Loucy (cell line): ENCODE results near the gene TPD52L1.

Experiments
- H2AFZ ChIP-seq: fragments of 200-600 bp; sonication (generic); 2 replicates; pipeline ENCODE4 v1.6.0; 2016; ENCODE audit warnings: antibody characterized with exemption, mild to moderate bottlenecking, low read length, moderate library complexity
- H3F3A ChIP-seq: fragments of 200-600 bp; 2 replicates; pipeline ENCODE4 v1.6.0; 2016; ENCODE audit warnings: antibody characterized with exemption, low read depth, mild to moderate bottlenecking
- H3K27me3 ChIP-seq: fragments of 200-600 bp; sonication (generic); 2 replicates; pipeline ENCODE4 v1.6.1; 2014; ENCODE audit warnings: low read length, mild to moderate bottlenecking; ENCODE audit not compliant: insufficient read depth, poor library complexity, severe bottlenecking
- H3K36me3 ChIP-seq: fragments of 200-600 bp; sonication (generic); 2 replicates; pipeline ENCODE4 v1.6.1; 2016; ENCODE audit warnings: low read length; ENCODE audit not compliant: insufficient read depth
- H3K4me1 ChIP-seq: fragments of 200-600 bp; sonication (generic); 2 replicates; pipeline ENCODE4 v1.5.1; 2014; ENCODE audit warnings: low read length, mild to moderate bottlenecking; ENCODE audit not compliant: insufficient read depth, poor library complexity, severe bottlenecking
- H3K4me2 ChIP-seq: fragments of 200-600 bp; sonication (generic); 2 replicates; pipeline ENCODE4 v1.6.0; 2014; ENCODE audit warnings: antibody characterized with exemption, low read length, low read depth, mild to moderate bottlenecking; ENCODE audit not compliant: poor library complexity, severe bottlenecking
- H3K4me3 ChIP-seq: fragments of 200-600 bp; sonication (generic); 2 replicates; pipeline ENCODE4 v1.5.1; 2014; ENCODE audit warnings: low read length, mild to moderate bottlenecking, mixed read lengths; ENCODE audit not compliant: poor library complexity, severe bottlenecking
- H3K79me2 ChIP-seq: fragments of 200-600 bp; sonication (generic); 2 replicates; pipeline ENCODE4 v1.6.1; 2014; ENCODE audit warnings: low read length; ENCODE audit not compliant: insufficient read depth
- H3K9ac ChIP-seq: fragments of 200-600 bp; sonication (generic); 2 replicates; pipeline ENCODE4 v1.6.0; 2014; ENCODE audit warnings: mild to moderate bottlenecking, low read depth, low read length, moderate library complexity; ENCODE audit not compliant: poor library complexity, severe bottlenecking
- H3K9me2 ChIP-seq: fragments of 200-600 bp; sonication (generic); replicated peaks from 2 replicates; pipeline ENCODE4 v1.6.1; 2016; ENCODE audit warnings: low read depth, low read length, mixed read lengths
- H3K9me3 ChIP-seq: fragments of 200-600 bp; sonication (generic); 2 replicates; pipeline ENCODE4 v1.6.1; 2014; ENCODE audit warnings: mild to moderate bottlenecking, antibody characterized with exemption, low read length, low read depth; ENCODE audit not compliant: insufficient read depth
- H4K20me1 ChIP-seq: fragments of 200-600 bp; sonication (generic); 2 replicates; pipeline ENCODE4 v1.6.0; 2014; ENCODE audit warnings: antibody characterized with exemption, low read length, mild to moderate bottlenecking; ENCODE audit not compliant: insufficient read depth, poor library complexity, severe bottlenecking
- EZH2phosphoT487 ChIP-seq: fragments of 200-600 bp; IDR thresholded peaks from 2 replicates; pipeline ENCODE4 v1.6.1; 2018; ENCODE audit warnings: antibody characterized with exemption, mild to moderate bottlenecking, moderate library complexity, borderline replicate concordance
- TF ChIP-seq, protein P1 (sequence below): fragments of 200-600 bp; sonication (generic); conservative IDR thresholded peaks from 2 replicates; pipeline ENCODE4 v1.5.1; 2014; ENCODE audit warnings: mild to moderate bottlenecking, antibody characterized with exemption, low read length

The TPD52L1 gene

DNA sequence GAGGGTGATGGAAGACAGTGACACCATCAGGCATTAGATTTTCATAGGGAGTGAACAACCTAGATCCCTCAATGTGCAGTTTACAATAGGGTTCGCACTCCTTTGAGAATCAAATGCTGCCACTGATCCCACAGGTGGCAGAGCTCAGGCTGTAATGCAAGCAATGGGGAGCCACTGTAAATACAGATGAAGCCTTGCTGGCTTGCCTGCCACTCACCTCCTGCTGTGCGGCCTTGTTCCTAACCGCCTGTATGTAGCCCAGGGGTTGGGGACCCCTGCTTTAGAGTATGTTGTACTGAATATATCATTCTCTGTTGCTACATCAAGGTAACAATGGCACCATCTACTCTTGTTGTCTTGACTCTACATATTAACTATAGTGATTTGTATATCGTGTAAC is 37.1 kb downstream of the TPD52L1 start:
- Histone ChIP-seq H4K20me1 (no peaks in the 10 kb centered on the region), H3K9me3 (no peaks in the 10 kb centered on the region), H3K4me3 (no peak overlapping the region), H3K79me2 (no peaks in the 10 kb centered on the region), H3K27me3 (no peaks in the 10 kb centered on the region), H3K36me3 (no peaks in the 10 kb centered on the region), H3K9me2 (no peaks in the 10 kb centered on the region), H3K9ac (no peak overlapping the region), H2AFZ (no peak overlapping the region), H3K4me1 (no peaks in the 10 kb centered on the region), H3K4me2 (no peak overlapping the region), H3F3A (no peaks in the 10 kb centered on the region)
- no peak for TF ChIP-seq EZH2phosphoT487

DNA sequence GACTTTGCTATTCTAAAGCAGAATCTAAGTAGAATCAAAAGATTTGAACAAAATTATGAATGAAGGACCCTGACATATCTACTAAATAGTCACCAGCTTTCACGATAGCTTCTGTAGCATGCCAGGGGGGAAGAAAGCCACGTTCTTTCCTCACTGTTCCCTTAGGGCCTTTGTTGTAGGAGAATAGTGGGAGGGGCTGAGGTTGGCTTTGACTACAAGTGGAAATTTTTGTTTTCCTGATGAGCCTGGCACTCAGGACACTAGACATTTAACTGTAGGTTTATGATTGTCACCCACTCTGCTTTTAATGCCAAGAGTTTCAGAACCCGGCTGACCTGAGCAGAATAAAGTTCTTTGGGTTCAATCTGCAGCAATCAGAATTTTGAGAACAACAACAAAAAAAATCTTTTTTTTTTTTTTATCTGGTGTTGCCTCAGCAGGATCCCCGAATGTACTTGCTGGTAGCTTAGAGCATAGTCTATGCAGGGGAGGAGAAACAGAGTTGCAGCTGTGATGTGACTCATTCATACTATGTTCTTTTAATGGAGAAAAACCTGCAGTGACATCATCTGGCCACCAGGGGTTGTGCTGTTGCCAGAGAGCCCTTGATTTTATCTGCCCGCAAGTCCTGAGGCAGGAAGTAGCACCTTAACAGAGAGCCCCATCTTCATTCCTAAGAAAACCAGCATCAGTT is 38.5 kb downstream of the TPD52L1 start:
- TF ChIP-seq, protein P1, sequence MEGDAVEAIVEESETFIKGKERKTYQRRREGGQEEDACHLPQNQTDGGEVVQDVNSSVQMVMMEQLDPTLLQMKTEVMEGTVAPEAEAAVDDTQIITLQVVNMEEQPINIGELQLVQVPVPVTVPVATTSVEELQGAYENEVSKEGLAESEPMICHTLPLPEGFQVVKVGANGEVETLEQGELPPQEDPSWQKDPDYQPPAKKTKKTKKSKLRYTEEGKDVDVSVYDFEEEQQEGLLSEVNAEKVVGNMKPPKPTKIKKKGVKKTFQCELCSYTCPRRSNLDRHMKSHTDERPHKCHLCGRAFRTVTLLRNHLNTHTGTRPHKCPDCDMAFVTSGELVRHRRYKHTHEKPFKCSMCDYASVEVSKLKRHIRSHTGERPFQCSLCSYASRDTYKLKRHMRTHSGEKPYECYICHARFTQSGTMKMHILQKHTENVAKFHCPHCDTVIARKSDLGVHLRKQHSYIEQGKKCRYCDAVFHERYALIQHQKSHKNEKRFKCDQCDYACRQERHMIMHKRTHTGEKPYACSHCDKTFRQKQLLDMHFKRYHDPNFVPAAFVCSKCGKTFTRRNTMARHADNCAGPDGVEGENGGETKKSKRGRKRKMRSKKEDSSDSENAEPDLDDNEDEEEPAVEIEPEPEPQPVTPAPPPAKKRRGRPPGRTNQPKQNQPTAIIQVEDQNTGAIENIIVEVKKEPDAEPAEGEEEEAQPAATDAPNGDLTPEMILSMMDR, result peak; percentile 83
- TF ChIP-seq EZH2phosphoT487, result no peak
- Histone ChIP-seq H3K36me3 (no peaks in the 10 kb centered on the region), H3K9me2 (no peaks in the 10 kb centered on the region), H3K27me3 (no peaks in the 10 kb centered on the region), H3K4me3 (no peak overlapping the region), H3K4me1 (no peaks in the 10 kb centered on the region), H3K9ac (no peak overlapping the region), H3K79me2 (no peaks in the 10 kb centered on the region), H3K4me2 (no peak overlapping the region), H3F3A (no peaks in the 10 kb centered on the region), H2AFZ (no peak overlapping the region), H3K9me3 (no peaks in the 10 kb centered on the region), H4K20me1 (no peaks in the 10 kb centered on the region)

DNA sequence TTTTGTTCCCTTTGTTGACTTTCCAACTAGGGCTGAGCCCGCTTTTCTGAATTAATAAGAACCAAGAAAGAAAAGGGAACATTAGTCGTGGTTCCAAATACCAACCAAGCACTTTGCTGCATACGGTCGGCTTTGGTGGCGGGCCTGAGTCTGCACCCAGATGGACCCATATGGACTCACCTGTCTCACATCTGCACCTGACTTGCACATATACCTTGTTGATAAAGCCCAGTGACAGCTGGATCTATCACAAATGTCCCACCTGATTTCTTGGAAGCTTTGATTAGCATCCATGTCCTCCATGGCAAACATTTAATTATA is 39.0 kb downstream of the TPD52L1 start:
- Histone ChIP-seq H4K20me1 (no peaks in the 10 kb centered on the region), H3F3A (no peaks in the 10 kb centered on the region), H3K9ac (no peak overlapping the region), H3K4me3 (no peak overlapping the region), H3K36me3 (no peaks in the 10 kb centered on the region), H3K4me1 (no peaks in the 10 kb centered on the region), H3K79me2 (no peaks in the 10 kb centered on the region), H2AFZ (no peak overlapping the region), H3K27me3 (no peaks in the 10 kb centered on the region), H3K9me3 (no peaks in the 10 kb centered on the region), H3K4me2 (no peak overlapping the region), H3K9me2 (no peaks in the 10 kb centered on the region)
- TF ChIP-seq EZH2phosphoT487, result no peak
- TF ChIP-seq, protein P1, result 0 out of 2 replicates have a peak, but pooled peaks have one; percentile 7

DNA sequence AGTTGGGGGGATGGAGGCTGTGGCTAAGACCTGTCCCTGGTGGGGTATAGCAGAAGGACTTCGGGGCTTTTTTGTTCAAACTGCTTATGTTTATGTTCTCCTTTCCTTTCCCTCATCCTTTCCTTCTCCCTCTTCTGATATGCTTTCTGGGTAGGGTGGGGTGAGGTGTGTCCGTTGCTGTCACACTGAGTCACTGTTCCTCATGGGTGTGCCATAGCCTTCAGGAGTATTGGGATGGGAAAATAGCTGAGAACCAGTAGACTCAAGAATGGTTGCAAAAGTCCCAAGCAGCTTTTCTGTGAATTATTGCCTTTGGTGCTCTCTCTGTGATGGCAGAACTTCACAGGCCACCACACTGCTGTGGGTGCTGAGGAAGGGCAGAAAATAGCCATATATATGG is 39.6 kb downstream of the TPD52L1 start:
- Histone ChIP-seq H3K4me1 (no peaks in the 10 kb centered on the region), H3K4me3 (no peak overlapping the region)
- TF ChIP-seq, protein P1, result no peak
- no peak for TF ChIP-seq EZH2phosphoT487

More for the DNA sequence above, 39.6 kb downstream of the TPD52L1 start:
- H3K9me3 ChIP-seq, result no peaks in the 10 kb centered on the region
- no peaks in the 10 kb centered on the region for H3K9me2 ChIP-seq
- no peaks in the 10 kb centered on the region for H3F3A ChIP-seq
- H3K4me2 ChIP-seq, result no peak overlapping the region
- H3K79me2 ChIP-seq, result no peaks in the 10 kb centered on the region
- H4K20me1 ChIP-seq, result no peaks in the 10 kb centered on the region
- H3K27me3 ChIP-seq, result no peaks in the 10 kb centered on the region
- H3K9ac ChIP-seq, result no peak overlapping the region
- no peaks in the 10 kb centered on the region for H3K36me3 ChIP-seq
- no peak overlapping the region for H2AFZ ChIP-seq
